Measurements from ENCODE around the gene FGFR3. TPM values are rescaled to one million over a fixed set of nuclear protein-coding genes. Genes with fewer than 3 reads are reported as not detected.
"Not testable (repeated sequence)": the region's sequence is repeated elsewhere in the genome, so short reads cannot be mapped to it uniquely, and the experiment has no call there.

FGFR3 gene
- total RNA-seq, 2 donors from 2014 or later = 0.12 TPM; not detected in 1

DNA sequence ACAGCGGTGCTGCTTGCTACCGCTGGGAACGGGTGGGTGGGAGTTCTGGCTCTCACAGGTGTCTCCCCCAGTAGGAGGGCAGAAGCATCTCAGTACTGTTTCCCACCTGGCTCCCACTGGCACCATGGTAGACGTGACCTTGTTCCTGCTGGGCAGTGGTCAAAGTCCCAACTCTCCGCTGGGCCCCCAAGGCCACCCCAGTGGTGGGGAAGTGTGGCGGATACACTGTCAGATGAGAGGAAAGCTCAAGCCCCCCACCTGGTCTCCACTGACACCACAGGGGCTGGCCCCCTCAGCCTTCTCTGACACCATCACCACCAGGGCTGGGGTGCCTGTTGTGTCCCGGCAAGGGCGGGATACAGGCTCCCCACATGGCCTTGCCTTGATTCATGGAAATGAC, 38.2 kb downstream of the FGFR3 start:
- peak overlapping the region; percentile 44 to 63 for H3K27ac Mint-ChIP-seq
- H3K36me3 Mint-ChIP-seq = peaks cover 4 to 18% of the 10 kb centered on the region in 2 donors
- no peaks in the 10 kb centered on the region for H3K9me3 Mint-ChIP-seq
- no peak for ATAC-seq
- DNase-seq (ENCODE audit: low spot score in 2 of 2) = no peak

GRCh38 chr4:1832690-1833089, 39.6 kb downstream of the FGFR3 start:
- no peak overlapping the region for H3K27ac Mint-ChIP-seq
- ATAC-seq = no peak
- H3K9me3 Mint-ChIP-seq = no peaks in the 10 kb centered on the region
- peaks cover 4 to 18% of the 10 kb centered on the region in 2 donors for H3K36me3 Mint-ChIP-seq
- no peak for DNase-seq (ENCODE audit: low spot score in 2 of 2)

- Mint-ChIP-seq H3K27ac (no peak overlapping the region), H3K36me3 (peaks cover 4 to 18% of the 10 kb centered on the region in 2 donors), H3K9me3 (no peaks in the 10 kb centered on the region)
- DNase-seq (ENCODE audit: low spot score in 2 of 2) = no peak
- no peak for ATAC-seq
Observed at GRCh38 chr4:1833307-1834046, 40.4 kb downstream of the FGFR3 start.

DNA sequence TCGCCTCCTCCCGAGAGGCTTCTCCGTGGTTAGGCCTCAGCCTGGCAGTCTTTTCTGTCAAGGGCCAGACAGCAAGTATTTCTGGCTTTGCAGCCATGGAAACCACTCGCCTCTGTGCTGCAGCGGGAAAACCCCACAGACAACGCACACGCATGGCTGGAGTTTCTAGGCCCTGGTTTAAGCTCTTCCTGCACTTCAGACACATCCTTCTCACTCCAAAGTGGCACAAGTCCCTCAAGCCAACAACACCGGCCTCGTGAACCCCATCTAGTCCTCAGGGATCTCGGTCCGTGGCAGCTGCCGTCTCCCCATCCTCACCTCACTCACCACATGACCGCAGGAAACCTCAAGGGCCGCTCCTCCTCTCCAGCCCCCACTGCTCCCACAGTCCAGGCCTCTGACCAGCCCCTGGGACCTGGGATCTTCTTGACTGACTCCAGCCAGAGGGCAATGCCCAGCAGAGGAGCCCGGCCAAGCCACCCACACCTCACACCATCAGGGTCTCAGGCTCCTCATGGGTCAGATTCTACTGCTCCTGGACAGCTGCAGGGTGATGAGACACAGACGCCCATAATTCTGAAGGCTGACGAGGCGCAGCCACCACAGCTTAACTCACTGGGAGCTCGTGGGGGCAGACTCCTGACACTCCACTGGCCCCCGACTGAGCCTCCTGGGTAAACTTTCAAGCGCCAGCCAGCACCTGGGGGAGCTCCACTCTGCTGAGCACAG, 41.1 kb downstream of the FGFR3 start:
- DNase-seq (ENCODE audit: low spot score in 2 of 2) (no peak), ATAC-seq (no peak)
- Mint-ChIP-seq H3K9me3 (no peaks in the 10 kb centered on the region), H3K27ac (peak overlapping the region; percentile 26 to 80), H3K36me3 (peaks cover 4 to 18% of the 10 kb centered on the region in 2 donors)

- peaks cover 0 to 12% of the 10 kb centered on the region in 2 donors for H3K36me3 Mint-ChIP-seq
- not testable (repeated sequence) for ATAC-seq; H3K27ac Mint-ChIP-seq; DNase-seq (ENCODE audit: low spot score in 2 of 2); H3K9me3 Mint-ChIP-seq
Observed at GRCh38 chr4:1835836-1836235, 42.7 kb downstream of the FGFR3 start.

- Mint-ChIP-seq H3K36me3 (peaks cover 0 to 9% of the 10 kb centered on the region in 2 donors), H3K27ac (no peak overlapping the region), H3K9me3 (no peaks in the 10 kb centered on the region)
- ATAC-seq = no peak
- DNase-seq (ENCODE audit: low spot score in 2 of 2) = no peak
Observed at GRCh38 chr4:1836650-1837049, 43.6 kb downstream of the FGFR3 start.

GRCh38 chr4:1837069-1837468, 44.0 kb downstream of the FGFR3 start:
- peak overlapping the region in 1 of 2 donors; percentile 40 for H3K27ac Mint-ChIP-seq
- ATAC-seq (no peak), DNase-seq (ENCODE audit: low spot score in 2 of 2) (no peak)
- no peaks in the 10 kb centered on the region for H3K9me3 Mint-ChIP-seq
- H3K36me3 Mint-ChIP-seq = peaks cover 0 to 8% of the 10 kb centered on the region in 2 donors

- no peak for DNase-seq (ENCODE audit: low spot score in 2 of 2)
- H3K9me3 Mint-ChIP-seq = no peaks in the 10 kb centered on the region
- ATAC-seq = no peak
- H3K27ac Mint-ChIP-seq = peak overlapping the region in 1 of 2 donors; percentile 41
- peaks cover 0 to 10% of the 10 kb centered on the region in 2 donors for H3K36me3 Mint-ChIP-seq
Observed at GRCh38 chr4:1839282-1839681, 46.2 kb downstream of the FGFR3 start.

DNA sequence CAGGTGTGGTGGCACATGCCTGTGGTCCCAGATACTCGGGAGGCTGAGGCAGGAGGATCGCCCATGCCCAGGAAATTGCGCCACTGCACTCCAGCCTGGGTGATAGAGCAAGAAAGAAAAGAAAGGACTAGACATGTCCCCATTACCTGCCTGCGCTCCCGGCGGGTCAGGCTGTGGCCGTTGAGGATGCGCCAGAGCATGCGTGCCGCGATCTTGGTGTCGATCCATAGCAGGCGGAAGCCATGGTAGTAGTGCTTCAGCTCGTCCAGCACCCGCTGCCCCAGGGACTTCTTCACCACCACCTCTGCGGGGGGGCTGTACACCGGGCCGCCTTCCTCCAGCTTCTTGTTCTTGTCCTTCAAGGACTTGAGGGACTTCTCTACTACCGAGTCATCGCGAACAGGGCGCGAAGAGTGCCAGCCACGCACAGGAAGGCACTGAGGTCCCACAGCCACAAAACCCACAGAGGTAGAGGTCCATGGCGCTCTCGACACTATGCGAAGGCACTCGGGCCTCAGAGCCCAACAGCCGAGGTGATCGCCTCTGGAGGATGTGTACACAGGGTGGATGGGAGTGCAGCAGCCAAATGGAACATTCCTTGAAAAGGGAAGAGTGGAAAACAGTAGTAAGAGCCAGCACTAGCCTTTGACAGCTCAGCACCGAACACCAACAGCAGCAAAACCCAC, 48.3 kb downstream of the FGFR3 start:
- Mint-ChIP-seq H3K9me3 (no peaks in the 10 kb centered on the region), H3K27ac (peak overlapping the region in 1 of 2 donors; percentile 65), H3K36me3 (peaks cover 2 to 6% of the 10 kb centered on the region in 2 donors)
- DNase-seq (ENCODE audit: low spot score in 2 of 2) (no peak), ATAC-seq (no peak)

GRCh38 chr4:1841887-1842210, 48.8 kb downstream of the FGFR3 start:
- ATAC-seq (no peak), DNase-seq (ENCODE audit: low spot score in 2 of 2) (no peak)
- Mint-ChIP-seq H3K36me3 (peaks cover 8 to 10% of the 10 kb centered on the region in 2 donors), H3K9me3 (no peaks in the 10 kb centered on the region), H3K27ac (no peak overlapping the region)

- ATAC-seq = no peak
- Mint-ChIP-seq H3K36me3 (peaks cover 10 to 13% of the 10 kb centered on the region in 2 donors), H3K27ac (peak overlapping the region in 1 of 2 donors; percentile 65), H3K9me3 (no peaks in the 10 kb centered on the region)
- no peak for DNase-seq (ENCODE audit: low spot score in 2 of 2)
Observed at GRCh38 chr4:1842339-1842895, 49.3 kb downstream of the FGFR3 start.

DNA sequence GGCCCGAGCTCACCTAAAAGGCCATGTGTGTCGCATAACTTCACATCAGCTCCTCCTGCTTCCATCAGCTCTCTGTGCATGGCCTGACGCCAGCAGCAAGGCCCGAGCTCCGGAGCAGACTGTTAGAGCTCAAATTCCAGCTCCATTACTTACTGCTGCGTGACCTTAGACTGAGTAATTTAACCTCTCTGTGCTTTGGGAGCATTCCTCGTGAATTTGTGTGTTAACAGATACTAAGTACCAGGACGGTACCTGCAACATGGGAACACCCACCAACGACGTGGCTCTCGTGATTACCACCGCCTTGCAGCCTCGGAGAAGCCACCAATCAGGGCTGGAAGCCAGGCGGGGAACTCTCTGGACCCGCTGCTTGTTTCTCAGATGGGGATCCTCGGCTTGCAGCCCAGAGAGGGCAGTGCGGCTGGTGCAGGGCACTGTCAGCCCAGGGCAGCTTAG, 49.9 kb downstream of the FGFR3 start:
- Mint-ChIP-seq H3K9me3 (no peaks in the 10 kb centered on the region), H3K27ac (no peak overlapping the region), H3K36me3 (peaks cover 10 to 14% of the 10 kb centered on the region in 2 donors)
- DNase-seq (ENCODE audit: low spot score in 2 of 2) = no peak
- ATAC-seq = no peak

GRCh38 chr4:1843852-1844251, 50.8 kb downstream of the FGFR3 start:
- Mint-ChIP-seq H3K27ac (peak overlapping the region in 1 of 2 donors; percentile 65), H3K9me3 (no peaks in the 10 kb centered on the region), H3K36me3 (peaks cover 10 to 14% of the 10 kb centered on the region in 2 donors)
- DNase-seq (ENCODE audit: low spot score in 2 of 2) = no peak
- no peak for ATAC-seq

DNA sequence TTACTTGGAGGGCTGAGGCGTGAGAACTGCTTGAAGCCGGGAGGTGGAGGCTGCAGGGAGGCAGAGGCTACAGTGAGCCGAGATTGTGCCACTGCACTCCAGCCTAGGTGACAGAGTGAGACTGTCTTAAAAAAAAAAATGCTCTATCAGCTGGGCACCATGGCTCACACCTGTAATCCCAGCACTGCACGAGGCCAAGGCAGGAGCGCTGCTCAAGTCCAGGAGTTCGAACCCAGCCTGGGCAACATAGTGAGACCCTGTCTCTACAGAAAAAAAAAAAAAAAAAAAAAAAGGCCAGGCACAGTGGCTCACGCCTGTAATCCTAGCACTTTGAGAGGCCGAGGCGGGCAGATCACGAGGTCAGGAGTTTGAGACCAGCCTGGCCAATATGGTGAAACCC, 51.5 kb downstream of the FGFR3 start:
- not testable (repeated sequence) for DNase-seq (ENCODE audit: low spot score in 2 of 2); H3K27ac Mint-ChIP-seq; ATAC-seq; H3K9me3 Mint-ChIP-seq
- peaks cover 10 to 14% of the 10 kb centered on the region in 2 donors for H3K36me3 Mint-ChIP-seq

DNA sequence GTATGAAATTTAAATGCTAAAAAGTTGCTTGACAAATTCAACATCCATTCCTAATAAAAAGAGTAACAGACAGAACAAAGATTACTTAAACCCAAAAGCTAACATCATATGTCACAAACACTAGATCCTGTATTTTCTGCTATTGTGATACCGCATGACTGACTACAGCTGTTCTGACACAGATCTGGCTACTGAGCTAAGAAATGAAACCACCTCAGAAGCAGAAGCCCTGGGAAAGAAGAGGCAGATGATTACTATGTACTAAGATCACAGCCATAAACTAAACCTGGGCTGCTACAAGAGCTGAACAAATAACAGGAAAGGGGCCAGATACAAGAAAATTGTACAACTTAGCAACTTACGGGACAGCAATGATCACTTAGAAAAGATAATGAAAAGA, 53.5 kb downstream of the FGFR3 start:
- peak overlapping the region in 1 of 2 donors; percentile 67 for H3K27ac Mint-ChIP-seq
- DNase-seq (ENCODE audit: low spot score in 2 of 2) (no peak), ATAC-seq (no peak)
- no peaks in the 10 kb centered on the region for H3K9me3 Mint-ChIP-seq
- peaks cover 10 to 14% of the 10 kb centered on the region in 2 donors for H3K36me3 Mint-ChIP-seq

DNA sequence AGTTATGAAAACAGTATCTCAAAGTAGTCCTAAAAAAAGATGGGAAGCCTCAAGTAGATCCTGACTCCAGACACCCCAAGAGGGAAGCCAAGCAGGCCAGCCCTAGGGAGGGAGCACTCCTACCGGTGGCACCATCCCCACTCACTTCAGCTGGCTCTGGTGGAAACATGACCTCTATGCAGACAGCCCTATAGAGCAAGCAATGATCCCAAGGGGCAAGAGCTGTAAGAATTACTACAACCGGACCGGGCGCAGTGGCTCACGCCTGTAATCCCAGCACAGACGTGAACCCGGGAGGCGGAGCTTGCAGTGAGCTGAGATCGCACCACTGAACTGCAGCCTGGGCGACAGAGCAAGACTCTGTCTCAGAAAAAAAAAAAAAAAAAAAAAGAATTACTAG, 57.2 kb downstream of the FGFR3 start:
- Mint-ChIP-seq H3K27ac (peak overlapping the region in 1 of 2 donors; percentile 29), H3K9me3 (no peaks in the 10 kb centered on the region), H3K36me3 (peaks cover 4 to 14% of the 10 kb centered on the region in 2 donors)
- ATAC-seq (no peak), DNase-seq (ENCODE audit: low spot score in 2 of 2) (no peak)

- ATAC-seq (no peak), DNase-seq (ENCODE audit: low spot score in 2 of 2) (no peak)
- Mint-ChIP-seq H3K9me3 (no peaks in the 10 kb centered on the region), H3K27ac (no peak overlapping the region), H3K36me3 (peaks cover 4 to 13% of the 10 kb centered on the region in 2 donors)
Observed at GRCh38 chr4:1851160-1851559, 58.1 kb downstream of the FGFR3 start.

Data from activated naive CD4-positive, alpha-beta T cell treated with anti-CD3 and anti-CD28 coated beads, Interleukin-2, amount 50 U/mL, for 72 hours (primary cell).